HG03095 (cell line): ENCODE data around the gene CNN3.

ENCODE experiments used
- ATAC-seq: cut with Tn5 transposase; IDR thresholded peaks from one replicate; pipeline ENCODE4 v1.9.1; 2021; ENCODE audit warnings: moderate library complexity; ENCODE audit not compliant: unreplicated experiment

The CNN3 gene

DNA sequence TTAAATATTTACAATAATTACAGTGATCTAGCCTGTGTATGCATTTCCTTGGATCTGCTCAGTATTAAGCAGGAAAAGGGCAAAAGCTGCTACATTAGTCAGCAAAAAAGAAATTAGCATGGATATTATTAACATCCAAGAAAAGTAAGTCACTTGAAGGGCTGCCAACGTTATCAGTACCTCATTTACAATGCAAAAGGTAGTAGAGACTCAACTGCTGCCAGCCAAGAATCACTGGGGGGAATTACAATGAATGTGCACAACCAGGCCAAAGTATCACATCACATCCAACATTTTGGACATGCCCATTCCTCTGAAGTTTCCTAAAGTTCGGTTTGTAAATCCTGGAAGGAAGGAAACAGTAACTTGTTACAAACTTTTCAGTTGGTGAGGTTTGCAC lies 1.9 kb downstream of the CNN3 start:
- no peak for ATAC-seq

DNA sequence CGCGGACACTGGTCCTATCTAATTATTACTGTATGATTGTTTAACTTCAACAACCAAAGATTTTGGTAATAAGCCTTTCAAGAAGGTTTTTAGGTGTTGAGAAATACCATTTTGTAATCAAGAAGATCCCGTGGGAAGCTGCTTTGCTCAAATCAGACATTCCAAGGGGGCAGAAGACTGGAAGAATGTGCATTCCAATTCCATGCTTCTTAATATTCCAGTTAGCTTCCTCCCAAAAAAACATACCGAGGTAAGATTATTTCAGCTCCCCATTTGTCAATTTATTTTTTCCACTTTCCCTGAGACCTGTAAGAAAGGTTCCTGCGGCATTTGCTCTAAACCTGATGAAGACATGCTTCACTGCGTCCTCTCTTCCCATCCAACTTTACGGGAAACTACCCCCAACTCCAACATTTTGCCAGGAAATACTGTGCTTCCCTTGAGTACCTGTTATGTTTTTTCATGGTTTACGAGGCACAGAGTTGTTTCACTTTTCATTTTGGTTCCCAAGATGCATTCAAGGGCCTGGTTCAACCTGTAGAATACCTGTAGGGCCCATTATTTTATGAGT lies 4.1 kb downstream of the CNN3 start:
- no peak for ATAC-seq

DNA sequence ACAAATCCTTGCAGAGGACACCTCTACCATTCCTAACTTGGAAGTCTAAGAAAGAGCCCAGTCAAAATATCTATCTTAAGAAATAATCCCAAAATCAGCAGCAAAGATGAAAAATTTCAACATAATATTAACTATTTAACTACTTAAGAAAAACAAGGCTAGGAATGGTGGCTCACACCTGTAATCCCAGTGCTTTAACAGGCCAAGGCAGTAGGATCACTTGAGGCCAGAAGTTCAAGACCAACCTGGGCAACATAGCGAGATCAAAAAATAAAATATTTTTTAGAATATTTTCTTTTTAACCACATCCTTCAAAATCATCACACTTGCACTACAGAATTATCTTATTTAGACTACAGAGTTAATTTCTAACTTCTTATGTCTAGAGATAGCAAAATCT lies 4.9 kb downstream of the CNN3 start:
- no peak for ATAC-seq

DNA sequence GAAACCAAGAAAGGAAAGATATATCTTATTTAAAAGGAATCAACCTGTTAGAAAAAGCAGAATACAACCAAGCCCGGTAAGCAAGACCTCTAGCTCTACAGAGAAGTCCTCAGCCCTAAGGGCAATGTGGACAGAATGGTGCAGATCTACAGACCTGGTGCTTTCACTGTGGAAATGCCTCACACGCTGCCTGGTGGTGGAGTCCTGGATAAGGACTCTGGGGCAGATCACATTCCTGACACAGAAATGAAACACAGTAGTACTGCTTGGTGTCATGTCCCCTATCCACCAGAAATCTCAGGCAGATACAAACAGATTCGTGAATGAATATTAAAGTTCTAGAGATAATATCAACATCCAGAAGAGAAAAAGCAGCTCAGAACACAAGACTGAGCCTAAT lies 6.8 kb downstream of the CNN3 start:
- ATAC-seq, result no peak

DNA sequence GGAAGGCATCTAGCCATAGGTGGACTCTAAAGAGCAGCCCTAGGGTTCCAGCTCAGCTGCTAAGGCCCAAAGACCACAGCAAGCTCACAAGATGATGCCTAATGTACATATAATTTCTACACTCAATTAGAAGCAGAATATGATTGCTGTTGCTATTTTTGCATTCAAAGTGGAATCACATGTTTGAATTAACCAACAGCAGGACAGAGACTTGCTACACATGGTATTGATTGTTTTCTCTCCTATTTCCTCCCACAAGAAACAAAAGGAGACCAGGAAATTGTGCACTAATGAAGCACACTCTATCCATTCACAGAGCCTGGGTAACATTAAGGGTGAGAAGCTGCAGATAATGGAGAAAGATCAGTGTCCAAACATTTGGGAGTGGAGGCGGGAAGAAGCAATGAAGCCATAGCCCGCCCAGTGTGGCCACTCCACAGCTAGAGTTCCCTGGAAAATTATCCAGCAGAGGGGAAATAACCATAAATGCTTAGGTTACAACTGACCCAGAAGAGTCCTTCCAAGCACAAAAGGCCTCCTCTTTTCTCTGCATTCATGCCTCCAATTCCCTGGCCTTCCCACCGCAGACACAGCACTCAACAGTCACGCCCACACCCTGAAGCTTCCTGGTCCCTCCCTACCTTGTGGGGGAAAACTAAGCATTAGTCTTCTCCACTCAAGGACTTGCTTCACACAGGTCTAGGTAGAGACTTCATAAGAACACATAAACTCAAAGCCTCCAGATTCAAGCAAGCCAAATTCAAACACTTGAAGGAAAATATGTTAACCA lies 7.5 kb downstream of the CNN3 start:
- ATAC-seq, result no peak

DNA sequence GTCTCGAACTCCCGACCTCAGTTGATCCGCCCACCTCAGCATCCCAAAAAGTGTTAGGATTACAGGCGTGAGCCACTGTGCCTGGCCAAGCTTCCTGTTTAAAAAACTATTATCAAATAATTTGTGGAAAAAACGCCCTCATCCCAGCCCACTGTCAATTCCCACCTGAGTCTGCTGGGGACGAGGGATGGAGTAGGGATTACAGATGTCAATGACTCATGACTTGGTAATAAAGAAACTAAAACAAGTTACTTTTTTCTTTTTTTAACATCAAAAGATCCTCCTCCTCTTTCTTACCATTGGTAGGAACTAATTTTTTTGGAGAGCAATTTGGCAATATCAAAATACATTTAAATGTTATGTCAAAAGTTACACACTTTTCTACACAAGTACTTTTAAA lies 9.7 kb downstream of the CNN3 start:
- no peak for ATAC-seq

DNA sequence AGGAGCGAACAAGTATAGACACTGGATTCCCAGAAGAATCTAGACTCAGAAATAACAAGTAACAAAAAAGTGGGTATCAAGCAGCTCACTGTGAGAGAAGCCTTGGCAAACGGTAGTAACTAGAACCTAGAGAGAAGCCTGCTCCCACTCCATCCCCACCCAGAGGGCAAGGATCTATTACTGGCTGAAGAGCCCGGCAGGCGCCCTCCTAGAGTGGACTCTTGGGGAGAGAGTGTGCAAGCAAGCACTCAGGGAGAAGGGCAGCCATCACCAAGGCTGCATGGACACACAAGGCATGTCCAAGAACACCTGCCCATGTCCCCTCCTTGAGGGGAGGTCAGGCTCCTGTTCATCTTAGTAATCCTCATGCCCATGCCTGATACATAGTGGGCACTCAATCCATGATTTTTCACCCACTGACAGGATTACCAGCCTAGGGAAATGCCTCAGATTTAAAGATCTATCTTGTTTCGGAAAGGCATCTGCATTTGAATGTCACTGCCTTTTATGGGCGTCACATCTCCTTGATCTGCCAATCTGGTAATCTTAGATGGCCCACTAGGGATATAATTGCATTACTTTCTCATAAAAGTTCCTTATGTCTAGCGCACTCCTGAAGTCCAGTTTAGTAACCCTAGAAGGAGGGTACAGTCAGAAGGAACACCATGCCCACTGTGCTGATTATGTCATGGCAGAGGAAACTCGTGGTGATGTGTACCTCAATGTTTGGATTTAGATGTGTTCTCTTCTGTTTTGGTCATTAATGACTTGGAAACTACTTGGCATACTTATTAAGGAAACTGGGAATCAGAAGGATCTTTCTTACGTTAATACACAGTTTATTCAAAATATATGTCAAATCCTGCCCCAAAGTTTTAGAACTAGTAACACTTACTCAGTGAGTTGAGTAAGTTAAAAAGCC lies 14.4 kb downstream of the CNN3 start:
- no peak for ATAC-seq

DNA sequence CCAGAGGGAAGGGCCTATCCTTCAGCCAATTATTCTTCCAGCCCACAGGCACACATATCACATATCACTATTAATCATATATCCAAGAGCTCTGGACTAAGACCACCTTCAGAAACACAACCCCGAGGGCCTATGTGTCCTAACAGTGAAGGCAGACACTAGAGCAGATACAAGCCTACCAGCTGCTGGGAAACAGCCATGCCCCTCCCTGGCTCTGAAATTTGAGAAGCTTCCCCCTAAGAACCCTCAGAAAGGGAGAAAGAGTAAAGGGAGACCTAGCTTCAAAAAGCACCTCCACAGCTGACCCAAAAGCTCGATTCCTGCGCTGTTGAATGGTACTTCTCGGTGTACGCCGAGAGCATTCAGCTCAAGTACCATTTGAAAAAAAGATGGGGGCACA lies 17.4 kb downstream of the CNN3 start:
- ATAC-seq, result no peak

DNA sequence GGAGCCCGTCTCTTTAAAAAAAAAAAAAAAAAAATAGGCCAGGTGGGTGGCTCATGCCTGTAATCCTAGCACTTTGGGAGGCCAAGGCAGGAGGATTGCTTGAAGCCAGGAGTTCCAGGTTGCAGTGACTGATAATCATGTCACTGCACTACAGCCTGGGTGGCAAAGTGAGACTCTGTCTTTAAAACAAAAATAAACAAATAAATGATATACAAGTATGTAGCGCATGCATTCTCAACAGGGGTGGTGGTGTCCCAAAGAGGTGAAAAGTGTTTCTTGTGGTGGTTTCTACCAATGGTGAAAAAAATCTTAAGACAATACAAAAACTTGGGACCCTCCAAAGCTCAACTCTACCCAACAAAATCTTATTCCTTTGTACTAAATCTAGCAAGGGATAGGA lies 17.9 kb downstream of the CNN3 start:
- no peak for ATAC-seq

DNA sequence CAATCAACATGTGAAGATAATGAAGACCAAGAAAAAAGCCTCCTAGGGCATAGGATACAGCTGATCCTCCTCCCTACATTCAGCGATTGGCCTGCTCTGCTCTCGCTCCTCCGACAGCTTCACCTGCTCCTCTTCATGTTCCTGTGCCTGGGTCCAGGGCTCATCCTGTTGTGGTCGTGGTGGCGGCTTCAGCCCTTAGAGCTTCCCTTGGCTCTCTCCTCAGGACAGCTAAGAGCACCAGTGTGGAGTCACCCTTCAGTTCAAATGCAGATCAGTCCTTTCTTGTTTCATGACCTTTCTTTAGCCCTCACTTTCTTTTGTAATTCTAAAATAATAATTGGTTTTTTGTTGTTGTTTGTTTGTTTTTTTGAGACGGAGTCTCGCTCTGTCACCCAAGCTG lies 18.7 kb downstream of the CNN3 start:
- no peak for ATAC-seq

DNA sequence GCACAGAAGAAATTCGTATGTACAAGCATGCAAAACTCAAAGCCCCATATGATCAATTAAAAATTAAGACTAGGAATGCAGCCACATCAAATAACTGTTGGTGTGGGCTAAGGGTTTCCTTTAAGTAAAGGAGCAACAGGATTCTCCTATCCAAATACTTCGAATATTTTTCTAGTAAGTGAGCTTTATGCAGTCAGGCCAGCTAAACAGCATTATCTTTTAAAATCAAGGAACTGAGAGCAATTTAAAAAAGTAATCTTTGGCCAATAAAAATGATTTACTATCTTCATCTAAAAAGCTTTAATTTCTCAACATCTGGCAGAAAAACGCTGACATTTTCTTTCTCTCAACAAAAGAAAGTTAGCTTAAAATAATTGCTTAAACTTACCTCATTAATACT lies 19.8 kb downstream of the CNN3 start:
- ATAC-seq, result no peak

DNA sequence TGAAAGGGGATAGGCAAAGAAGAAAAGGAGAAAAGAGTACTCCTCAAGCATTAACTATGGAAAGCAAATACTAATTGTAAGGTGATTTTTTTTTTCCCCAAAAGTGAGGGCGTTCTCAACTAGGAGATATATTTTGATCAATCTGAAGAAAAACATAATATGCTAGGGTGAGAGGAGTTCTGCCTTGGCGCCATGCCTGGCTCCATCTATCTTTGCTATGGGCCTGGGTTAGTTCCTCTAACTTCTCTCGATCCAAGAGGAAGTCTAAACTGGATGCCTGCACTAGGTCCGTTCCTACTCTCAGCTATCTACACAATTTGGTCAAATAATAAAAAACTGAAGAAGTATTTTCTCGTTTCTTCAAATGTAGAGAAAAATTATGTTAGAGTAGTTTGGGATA lies 20.5 kb downstream of the CNN3 start:
- no peak for ATAC-seq

DNA sequence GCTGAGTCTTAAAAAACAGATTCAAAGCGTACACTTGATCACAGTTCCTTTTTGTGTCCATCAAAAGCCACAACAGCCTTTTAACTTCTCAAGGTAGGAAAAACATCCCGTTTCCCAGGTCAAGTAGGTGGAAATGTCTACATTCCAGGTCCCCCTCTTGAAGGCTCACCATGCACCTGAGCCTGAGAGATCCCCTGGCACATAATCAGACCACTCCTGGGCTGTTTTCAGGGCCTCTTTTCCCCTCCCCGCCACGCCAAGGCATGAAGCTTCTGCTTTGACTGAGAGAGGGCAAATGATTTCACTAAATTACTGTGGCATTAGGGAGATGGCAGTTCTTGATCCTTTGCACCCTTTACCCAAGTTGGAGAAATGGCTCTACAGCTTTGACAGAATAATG lies 21.7 kb downstream of the CNN3 start:
- ATAC-seq, result no peak

DNA sequence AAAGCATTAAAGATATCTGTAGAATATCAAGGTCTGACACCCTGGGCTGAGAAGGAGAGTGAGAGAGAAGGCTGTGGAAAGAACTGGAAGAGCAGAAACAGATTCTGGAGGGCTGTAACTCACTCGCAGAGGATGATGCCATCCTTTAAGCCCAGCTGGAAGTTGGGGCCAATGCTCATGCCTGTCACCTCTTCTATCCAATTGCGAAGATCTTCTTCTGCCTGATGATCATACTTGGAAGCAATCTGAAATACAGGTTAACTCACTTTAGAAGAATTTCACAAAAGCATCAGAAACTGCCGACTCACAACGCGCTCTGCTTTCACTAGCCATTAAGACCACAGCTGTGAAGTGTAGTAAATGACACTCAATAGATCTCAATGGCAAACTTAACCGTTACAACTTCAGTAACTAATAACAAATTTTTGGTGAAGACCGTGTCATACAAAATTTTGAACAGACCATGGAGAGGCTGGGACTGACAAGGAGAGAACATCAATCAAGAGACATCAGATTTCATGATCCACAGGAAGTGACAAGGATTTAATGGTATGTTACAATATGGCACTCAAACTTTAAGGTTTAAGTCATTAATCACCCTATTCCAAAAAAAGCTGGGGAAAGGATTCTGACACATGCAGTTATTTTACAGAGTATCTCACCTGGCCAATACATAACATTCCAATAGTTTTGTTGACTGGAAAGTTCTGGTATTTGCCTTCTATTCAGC lies 23.5 kb downstream of the CNN3 start:
- no peak for ATAC-seq

DNA sequence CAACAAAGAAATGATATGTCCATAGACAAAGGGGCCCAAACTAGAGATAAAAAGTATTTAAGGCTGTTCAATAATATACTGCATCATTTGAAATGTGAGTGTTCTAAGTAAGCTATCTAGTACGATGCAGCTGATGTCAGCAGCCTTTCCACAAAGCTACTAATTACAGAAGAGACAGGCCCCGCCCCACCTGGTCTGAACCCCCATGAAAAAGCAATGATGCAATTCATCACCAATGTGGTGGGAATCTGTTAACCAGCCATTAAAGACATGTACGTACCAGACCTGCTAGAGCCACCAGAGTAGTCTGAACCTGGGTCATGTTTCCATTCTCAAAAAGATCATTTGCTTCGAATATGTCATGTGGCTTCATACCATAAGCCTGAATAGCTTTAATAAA lies 25.1 kb downstream of the CNN3 start:
- ATAC-seq, result no peak

DNA sequence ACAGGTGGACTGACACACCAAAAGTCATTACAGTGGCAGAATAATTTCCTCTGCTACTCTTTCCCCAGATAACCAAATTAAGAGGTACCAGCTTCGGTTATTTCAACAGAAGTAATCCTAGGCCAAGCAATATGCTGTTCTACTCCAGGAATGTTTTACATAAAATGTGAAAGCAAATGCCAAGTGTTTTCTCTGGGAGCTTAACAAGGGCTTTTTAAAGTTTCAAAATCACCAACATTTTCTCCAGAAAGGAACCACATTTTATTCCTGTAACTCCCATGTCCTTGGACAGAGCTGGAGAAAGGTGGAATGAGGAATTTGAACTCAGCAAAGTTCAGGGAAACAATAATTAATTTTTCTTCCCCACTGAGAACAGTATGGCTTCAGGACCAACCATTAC lies 27.2 kb downstream of the CNN3 start:
- no peak for ATAC-seq

DNA sequence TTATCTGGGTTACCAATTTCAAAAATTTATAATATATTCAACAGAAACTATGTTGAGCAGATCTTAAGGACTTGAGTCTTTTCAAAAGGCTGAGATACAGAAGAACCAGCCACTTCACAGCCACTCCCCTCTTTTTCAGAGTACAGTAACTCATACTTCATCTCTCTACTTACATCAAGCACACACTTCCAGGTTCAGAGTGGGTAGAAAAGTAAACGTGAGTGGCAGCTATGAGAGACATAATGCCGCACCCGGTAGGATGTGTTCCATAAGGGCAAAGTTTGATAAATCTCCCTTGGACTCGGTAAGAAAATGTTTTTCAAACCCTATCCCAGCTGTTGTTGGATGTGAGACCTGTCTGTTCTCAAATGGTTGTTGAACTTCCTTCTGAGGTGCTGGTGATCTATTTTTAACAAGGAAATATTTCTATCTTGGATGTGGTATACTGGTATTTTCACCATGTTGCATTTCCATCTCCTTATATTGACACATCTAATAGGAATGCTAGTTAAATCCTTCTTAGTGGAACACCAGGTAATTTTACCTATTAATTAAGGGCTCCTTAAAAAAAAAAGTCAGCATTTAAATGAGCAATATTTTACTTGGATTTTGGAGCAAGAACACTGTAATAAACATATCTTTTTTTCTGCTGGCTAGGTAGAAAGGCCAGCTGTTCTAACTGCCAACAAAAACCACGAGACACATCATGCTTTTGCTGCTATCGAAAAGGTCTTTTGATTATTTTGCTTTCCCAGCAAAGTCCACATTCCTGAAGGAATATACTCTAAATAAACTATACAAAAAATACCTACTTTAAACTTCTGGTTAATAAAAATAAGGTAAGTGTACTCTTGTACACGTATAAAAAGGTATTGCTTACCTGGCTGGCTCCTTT lies 28.2 kb downstream of the CNN3 start:
- ATAC-seq, result no peak

DNA sequence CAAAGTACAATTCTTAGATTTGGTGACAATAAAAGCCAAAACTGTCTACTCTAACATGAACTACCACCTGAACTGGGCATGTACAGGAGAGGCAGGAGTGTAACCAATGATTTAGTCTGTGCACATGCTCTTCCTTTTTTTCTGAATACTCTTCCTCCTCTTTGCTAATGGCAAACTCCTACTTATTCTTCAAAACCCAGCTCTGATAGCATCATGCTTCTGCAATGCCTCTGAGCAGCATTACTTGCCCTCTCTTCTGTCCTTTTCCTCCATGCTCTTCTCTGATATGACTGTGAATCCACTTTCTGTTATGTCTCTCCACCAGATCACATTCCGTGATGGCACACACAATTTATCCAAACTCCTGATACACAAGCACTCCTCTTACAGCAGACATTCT lies 31.4 kb downstream of the CNN3 start:
- ATAC-seq, result no peak

DNA sequence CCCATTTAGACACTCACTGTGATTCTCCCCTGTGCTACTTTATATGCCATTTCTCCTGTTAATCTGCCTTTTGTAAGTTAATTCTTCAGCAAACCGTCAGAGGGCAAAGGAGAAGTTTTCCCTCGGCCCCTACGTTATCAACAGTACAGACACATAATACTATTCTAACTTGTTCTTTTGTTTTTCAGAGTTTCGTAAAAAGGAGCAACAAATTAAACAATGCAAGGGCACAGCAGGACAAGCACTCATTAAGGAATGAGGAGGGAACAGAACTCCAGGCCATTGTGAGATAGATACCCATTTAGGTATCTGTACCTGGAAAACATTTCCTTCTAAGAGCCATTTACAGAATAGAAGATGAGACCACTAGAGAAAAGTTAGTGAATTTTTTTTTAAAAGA lies 32.3 kb downstream of the CNN3 start:
- no peak for ATAC-seq

DNA sequence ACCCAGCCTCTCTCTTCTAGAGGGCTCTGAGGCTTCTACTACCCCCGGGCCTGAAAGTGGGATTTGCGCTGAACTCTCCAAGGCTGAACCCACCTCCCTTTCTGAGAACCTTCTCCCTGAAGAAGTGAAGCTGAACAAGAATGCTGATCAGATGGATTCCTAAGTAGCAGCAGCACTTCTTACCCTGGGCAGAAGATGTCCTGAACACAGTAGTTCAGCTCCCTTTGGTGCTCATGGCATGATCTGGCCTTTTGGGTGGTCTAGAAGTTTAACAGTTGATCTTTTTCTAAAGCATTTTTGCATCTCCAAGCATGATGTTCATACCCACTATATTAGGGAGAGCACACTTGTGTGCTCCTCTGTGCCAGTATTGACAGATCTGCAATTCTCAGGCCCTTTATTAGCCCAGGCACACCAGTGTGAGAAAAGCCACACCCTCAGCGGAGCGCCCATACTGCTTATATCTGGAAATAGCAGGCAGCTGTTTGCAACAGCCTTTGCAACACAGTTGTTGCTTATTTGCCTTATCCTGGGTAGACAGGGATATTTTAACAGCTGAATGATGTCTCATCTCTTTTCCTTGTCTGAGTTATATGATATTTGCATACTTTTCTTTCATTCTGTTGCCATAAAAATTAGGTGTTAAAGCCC lies 34.2 kb downstream of the CNN3 start:
- no peak for ATAC-seq
